Measurements from ENCODE around the gene CHGA.

Gene CHGA

DNA sequence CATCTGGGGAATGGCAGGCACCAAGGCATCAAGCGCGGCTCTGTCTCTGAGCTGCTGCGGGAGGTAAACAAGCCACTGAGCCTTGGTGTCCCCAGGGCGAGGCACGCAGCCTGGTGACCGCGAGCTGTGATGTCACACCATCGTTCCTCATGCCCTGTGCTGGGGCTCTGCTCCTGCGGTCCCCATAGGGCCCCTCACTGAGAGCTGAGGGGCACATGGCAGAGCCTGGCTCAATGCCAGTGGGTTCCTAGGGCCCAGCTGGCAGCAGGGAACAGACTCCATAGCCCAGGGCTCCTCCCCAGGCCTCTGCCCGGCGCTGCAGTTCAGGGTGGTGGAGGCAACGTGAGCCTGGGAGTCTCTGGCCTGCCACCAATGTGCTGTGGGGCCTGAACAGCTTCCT is 22.6 kb downstream of the CHGA start:
- DNase-seq = no peak

DNA sequence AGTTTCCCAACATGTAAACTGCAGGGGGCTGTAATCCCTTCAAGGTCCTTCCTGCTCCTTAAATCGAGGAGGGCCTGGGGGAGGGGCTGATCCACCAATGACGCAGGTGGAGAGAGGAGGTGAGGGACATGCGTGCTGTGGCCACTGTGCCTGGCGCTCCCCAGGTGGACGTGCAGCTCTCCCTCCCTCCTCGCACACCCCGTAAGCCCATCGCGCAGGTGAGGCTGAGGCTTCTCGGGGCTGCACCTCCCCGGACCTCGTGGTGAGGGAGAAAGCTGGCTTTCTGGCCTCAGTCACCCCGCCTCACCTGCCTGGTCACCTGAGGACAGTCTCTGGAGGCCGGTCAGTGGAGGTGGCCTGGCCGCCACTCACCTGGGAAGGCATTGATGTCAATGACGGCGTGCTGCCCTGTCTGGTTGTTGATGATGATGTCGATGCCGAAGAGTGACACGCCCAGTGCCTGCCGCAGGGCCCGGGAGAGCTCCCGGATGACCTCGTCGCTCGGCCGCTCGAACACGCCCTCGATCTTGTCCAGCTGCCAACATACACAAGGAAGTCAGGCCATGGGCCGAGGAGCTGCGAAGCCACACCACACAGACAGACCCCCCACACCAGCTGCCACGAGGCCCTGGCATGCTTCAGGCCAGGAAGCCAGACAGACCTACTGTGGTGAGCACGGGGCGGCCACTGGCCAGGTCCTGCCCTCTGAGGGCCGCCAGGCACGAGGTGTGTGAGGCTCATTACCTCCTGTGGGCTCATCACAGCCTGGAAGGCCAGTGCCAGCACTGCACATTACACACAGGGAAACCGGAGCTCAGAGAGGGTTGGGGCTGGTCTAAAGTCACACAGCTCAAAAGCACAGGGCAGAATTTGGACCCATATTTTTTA is 23.3 kb downstream of the CHGA start:
- DNase-seq = no peak

DNA sequence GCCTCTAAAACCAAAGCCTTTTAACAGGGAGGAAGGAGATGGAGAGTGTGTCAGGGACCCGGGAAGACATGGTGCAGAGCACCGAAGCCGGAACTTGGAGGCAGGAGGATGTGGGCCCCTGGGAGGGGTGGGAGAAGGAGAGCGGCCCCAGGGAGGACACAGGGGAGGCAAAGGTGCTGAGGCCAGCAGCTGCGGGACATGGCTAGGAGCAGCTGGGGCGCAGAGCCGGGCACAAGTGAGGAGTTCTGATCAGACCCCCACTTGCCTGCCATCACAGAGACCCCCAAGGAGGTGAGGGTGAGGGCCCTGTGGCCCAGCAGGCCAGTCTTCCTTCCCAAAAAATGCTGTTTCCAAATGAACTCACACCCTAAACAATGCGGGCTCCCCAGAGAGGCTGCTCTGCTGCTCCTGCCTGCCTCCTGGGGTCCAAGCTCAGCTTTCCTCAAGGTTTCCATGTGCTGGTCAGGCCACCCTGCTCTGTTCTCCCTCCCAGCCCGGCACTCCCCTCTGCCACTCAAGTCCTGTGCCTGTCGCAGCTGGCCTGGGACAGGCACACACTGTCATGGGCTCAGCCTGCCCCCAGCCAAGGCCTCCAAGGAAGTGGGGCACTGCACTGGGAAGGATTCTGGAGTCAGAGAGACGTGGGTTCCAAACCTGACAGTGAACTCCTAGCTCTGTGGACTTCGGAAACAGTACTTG is 24.0 kb downstream of the CHGA start:
- peak in 1 of 14 donors; percentile 12 for DNase-seq

DNA sequence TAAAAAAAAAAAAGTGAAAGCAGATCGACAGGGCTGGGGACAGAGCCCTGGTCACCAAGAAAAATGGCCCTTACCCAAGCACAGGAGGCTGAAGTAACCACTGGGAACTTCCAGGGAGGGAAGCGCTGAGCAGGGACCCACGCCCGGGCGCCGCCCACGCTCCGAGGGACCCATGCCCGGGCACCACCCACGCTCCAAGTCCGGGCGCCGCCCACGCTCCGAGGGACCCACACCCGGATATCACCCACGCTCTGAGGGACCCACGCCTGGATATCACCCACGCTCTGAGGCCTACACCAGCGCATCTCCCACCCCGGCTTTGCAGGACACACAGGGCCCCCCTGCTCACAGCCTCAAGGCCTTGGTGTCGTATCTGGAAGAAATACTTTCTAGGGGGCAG is 25.7 kb downstream of the CHGA start:
- no peak for DNase-seq

DNA sequence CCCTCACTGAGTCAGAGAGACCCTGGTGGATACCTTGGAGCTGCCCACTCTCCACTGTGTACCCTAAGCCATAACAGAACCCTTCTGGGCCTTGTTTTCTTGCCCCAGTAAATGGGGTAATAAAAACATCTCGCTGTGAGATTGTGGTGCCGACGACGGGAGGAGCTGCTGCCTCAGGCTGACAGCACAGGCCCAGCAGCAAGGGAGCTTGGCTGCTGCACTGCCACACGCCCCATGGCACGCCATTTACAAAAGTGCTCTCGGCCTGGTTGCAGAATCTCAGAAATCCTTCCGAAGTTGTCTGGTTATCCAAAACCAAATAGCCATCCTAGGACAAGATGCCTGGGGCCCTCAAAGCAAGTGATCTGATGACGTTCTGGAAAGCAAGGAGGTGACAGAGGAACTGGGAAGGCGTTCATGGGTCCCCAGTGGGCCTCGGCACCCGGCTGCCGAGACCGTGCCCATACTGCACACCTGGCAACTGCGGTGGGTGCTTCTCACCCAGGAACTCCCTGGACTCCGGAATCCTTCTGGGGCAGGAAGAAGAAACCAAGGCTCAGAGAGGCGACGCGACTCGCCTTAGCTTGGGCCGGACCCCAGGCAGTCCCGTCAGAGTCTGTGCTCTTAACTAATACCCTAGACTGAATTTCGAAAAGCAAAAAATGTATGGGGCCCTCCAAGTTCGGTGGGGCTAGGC is 26.7 kb downstream of the CHGA start:
- no peak for DNase-seq

DNA sequence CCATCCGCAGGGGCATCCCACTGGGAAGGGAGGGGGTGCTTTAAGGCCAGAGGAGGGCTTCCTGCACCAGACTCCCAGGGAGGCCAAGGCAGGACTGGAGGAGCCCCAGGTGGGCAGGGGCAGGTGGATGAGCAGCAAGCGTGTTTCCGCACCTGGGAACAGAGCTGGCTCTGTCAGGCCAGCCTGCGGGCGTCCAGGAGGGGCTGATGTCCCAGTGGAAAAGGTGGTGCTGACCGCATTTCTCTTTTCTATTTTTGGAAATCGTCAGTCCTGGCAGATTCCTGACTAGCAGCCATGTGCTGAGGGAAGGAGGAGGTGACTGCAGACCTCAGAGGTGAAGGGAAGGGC is 27.2 kb downstream of the CHGA start:
- DNase-seq = no peak

DNA sequence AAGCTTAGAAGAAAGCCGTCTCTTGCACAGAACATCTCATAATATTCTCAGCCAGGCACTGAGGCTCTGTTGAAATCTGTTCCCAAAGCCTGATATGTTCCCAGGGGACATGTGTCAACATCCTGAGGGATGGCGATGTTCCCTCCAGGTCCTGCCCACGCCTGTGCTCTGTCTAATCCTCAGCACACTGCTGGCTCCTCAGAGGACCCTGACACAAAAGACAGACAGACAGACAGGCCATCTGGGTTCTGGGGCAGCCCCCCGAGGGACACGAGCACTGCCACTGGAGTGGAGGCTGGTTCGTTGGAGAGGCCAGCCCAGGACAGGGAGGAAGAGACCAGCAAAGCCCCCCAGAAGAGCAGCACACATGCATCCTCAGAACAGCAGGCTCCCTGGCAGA is 27.8 kb downstream of the CHGA start:
- no peak for DNase-seq

DNA sequence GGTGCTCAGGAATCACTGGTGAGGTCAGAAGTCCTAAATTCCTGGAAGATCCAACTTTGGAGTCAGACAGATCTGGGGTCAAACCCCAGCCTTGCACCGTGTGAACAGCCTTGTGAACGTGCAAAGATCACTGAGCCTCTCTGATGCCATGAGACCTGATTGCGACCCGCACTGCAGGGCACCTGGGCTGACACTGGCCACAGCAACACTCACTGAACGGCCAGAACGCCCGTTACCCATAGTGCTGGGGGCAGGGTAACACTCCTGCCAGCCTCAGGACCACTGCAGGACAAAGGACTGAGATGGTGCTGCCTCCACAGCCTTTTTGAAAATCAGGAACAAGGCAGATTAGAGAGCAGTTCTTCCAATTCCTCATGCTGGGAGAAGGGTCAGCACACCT is 28.3 kb downstream of the CHGA start:
- no peak for DNase-seq

DNA sequence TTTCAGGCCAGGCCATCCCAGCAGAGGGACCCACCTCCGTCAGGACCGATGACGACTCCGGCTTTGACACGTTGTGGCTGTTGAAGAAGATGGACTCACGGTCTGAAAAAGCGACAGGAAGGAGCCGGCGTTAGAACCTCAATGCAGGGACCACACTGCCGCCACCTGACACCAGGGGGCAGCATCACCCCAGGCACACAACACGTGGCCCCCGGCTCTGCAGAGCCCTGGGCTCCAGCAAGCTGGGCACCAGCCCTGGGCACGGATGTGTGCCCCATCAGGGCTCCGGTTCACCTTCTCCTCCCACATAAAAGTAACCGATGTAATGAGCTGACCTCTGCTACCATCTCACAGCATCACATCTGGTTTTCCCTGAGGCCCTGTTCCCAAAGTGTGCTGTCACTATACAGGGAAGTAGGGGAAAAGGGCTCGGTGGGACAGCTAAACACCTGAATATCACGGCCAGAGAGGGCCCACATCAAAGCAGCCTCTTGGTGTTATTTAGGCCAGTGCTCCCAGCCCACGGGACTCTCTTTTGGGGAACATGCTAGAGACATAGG is 29.0 kb downstream of the CHGA start:
- DNase-seq = peak in 13 of 14 donors; percentile 25 to 88 (median 71)

DNA sequence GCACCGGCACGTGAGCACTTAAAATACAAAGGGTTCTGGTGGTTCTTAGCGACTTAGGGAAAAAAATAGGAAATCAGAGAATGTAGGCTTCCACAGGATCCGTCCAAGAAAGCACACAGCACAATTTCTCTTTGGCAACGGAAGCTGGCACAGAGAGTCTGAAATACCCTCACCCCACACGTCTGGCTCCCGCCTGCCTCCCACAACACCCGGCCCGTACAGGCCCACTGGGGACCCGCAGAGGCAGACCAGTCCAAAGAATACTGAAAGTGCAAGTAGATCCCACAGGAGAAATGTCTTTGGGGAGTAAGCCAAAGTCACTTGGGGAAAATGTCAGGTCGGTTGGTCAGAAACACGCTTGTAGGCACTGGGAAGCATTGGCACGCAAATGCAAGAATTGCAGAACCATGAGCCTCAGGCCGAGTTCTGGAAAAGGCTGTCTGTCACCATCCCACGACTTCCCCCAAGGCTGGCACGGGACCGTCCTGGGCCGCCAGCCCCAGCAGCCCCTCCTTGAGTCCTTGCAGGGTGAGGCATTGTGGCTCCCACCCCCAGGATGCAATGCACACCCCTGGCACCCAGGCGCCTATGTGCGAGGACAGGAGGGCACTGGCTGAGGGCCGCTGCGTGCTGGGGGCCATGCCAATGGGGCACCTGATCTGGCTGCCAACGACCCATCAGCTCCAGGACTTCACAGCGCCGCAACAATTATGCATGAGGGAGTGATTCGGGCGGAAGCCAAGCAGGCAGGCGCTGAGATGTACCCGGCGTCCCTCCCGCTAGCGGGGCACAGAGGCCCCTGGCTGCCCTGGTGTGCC is 29.7 kb downstream of the CHGA start:
- DNase-seq = peak in 5 of 14 donors; percentile 22 to 44 (median 32)

DNA sequence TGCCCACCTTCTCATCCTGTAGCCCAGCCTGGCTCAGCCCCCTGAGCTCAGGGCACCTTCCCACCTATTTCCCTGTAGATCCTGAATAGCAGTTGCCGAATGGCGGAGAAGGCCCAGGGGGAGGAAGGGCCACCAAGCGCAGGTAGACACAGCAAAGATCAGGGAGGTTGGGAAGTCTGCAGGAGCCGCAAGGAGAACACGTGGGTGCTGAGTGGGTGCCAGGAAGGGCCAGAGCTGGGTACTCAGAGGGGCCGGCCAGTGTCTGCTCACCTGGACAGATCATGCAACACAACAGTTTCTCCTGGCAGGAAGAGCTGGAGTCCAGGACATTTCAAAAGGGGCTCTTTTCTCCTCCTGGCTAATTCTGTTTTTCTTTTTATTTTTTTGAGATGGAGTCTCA is 30.6 kb downstream of the CHGA start:
- no peak for DNase-seq

DNA sequence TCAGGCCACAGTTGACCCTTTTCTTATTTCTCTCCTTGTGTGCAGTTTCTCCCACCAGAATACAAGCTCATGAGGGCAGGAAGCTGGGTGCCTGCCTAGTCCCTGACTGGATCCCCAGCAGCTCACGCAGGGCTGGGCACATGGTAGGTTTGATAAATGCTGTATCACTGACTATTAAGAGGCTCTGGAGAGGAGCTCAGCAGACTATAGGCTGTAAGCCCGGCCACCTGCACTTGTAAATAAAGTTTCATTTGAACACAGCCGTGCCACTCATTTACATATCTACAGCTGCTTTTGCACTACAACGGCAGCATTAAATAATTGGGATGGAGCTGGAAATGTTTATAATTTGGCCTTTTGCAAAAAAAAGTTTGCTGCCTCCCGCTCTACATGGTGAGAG is 32.0 kb downstream of the CHGA start:
- DNase-seq = no peak

DNA sequence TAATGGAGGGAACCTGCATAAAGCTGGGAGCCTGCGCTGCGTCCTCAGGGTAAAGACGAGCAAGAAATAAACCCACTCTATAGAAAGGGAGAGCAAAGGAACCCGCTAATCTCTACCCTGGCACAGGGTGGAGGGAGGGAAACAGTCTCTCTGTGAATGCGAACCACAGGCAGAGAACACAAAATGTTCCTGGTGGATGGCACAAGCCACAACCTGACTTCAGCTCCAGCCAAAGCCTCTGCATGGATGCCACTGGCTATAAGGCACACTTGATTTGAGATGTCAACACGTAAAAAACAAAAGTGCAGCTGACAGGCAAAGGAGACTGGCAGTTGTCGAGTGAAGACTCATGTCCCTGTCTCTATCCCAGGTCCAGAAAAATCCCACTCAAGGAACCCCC is 32.4 kb downstream of the CHGA start:
- DNase-seq = no peak

DNA sequence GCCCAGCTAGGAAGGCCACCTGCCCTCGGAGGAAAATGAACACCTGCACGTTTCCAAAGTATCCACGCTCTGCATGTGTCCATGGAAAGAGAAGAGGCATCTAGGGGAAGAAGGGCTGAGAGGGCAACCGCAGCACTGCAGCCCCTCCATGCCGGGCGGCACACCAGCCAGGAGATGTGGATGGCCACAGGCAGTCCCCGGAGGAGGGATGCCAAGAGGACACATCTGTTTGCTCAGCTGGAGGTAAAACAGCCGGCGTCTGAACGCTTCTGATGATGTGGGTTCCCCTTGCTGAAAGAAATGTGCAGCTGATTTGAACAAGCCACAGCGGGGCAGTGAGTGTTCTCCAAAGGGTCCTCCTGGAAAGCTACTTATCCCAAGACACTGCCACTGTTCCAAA is 34.0 kb downstream of the CHGA start:
- DNase-seq = no peak

DNA sequence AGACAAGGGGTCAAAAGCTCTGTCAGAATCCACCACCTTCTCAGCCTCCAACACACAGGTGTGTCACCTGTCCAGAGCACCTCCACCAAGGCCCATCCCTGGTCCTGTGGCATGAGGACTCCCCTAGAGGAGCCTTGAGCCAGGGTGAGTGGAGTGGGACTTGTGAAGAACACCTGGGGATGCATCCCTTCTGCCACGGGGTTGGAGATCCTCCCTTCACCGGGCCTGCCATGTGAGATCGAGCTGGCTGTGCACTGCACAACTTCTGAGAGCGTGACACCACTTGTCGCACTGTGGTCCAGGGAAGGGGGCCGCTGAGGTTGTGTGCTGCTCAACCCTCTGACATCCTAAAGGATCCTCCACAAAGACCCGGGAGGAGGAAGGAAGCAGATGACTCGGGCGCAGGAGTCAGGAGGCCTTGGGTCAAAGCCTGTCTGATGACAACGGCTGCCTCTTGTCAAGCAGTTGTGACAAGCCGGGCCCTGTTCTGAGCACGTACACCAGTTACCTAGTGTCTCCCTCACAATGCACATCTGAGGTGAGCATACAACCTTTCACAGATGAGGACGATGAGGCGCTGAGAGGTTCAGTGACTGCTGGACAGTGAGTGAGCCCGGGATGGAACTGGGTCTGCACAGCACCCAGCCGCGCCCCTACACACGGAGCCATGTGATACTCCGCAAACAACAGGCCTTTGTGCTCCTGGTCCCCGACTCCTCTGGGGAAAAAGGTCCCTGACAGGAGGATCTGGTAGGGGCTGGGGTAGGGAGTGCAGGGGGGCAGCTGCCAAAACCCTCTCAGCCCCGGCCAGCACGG is 35.6 kb downstream of the CHGA start:
- DNase-seq = peak in 12 of 14 donors; percentile 52 to 96 (median 76)

DNA sequence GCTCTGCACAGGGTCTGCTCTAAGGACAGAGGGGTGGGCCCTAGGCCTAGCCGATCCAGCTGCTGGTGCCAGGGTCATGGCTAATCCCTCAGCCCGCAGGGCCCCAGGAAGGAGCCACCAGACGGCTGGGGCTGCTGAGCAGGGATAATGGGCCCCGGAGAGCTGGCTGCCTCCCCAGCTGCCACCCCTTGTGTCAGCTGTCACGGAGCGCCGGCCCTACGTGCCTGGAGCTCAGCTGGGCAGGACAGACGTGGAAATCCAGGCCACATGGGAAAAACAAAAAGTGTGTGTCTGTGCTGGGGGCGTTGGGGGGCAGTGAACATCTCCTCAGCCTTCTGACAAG is 36.2 kb downstream of the CHGA start:
- DNase-seq = peak in 10 of 14 donors; percentile 53 to 96 (median 77)

DNA sequence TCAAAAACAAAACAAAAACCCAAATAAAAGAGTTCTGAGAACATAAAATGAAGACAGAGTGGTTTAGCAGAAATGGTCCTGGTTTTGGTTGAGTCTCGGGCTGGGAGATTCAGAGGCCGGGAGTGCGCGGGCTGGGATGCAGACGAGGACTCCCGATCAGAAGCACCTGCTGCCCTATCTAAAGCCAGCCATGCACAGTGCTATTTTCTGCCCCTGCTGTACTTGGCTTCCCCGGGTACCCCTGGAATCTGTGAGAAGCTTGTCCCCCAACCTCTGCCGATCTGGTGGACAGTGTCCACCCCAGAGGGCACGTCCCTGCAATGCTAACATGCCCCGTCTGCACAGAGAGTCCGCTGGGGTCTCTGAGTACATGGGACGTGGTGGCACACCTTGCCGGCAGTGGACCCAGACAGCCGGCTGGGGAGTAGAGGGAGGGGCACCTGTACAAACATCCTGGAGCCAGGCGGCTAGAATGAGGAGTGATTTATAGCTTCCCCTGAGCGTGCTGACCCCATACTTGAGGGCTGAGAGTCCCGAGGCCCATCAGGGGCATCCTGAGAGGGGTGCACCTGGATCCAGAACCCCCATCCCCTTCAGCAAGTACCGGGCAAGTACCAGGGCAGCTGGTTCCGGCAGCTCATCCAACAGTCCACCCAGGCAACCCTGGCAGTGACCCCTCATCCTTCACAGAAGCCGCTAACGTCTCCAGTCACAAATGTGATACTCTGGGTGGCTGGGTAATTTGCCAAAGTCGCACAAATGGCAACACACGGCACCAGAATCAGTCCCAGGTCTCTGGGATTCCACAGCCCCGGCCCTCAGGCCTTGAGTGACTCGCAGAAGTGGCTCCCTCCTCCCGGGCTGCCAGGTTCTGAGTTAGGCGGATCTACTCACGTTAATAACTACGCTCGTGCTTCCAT is 37.1 kb downstream of the CHGA start:
- DNase-seq = no peak

DNA sequence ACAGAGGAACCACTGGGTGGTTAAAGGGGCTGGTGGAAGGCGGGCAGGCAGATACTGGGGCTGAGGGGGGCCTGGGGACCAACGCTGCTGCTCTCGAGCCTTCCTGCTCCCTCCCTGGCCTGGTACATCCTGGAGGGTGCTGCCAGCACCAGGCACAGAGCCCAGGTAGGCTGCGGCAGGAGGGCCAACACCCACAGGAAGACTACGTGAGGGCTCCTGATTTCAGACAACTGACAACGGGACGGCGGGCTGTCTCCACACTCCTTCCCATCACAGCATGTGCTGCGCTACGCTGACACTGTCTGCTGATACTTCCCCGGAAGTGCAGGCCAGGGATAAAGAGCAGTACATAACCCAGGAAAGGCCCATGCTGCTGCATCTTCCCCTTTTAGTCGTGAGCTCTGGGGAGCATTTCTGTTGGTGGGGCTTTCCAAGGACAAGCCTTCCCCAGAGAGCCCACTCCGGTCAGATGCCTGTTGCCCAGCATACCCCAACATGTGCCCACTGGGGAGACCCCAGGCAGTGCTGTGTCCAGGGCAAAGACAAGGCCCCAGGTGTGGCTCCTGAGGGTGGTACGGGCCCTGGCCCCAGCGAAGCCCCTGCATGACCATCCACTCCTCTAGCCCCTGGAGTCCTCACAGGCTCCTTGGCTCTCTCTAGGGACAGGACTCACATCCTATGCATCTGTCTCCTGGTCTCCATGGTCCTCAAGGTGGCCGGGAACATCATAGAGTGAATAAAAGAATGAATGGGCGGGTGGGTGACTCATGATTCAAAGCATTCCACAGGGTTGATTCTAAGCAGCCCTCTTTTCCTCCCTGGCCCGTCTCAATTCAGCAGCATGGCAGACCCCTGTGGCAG is 38.0 kb downstream of the CHGA start:
- no peak for DNase-seq

DNA sequence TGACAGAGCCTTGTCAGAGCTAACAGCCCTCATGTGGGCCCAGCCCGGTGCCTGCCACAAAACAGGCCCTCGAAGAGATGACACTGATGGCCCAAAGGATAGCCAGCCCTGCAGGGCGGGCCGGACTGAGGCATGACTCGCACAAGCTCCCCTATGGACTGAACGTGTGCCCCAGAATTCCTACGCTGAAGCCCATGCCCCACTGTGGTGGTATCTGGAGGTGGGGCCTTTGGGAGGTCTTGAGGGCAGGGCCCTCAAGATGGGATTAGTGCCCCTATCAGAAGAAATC is 38.6 kb downstream of the CHGA start:
- no peak for DNase-seq
